ENCODE results near the gene SCRT2.
A peak's percentile ranks its signal among the peaks of the same experiment; 100 is the strongest.

The SCRT2 gene

DNA sequence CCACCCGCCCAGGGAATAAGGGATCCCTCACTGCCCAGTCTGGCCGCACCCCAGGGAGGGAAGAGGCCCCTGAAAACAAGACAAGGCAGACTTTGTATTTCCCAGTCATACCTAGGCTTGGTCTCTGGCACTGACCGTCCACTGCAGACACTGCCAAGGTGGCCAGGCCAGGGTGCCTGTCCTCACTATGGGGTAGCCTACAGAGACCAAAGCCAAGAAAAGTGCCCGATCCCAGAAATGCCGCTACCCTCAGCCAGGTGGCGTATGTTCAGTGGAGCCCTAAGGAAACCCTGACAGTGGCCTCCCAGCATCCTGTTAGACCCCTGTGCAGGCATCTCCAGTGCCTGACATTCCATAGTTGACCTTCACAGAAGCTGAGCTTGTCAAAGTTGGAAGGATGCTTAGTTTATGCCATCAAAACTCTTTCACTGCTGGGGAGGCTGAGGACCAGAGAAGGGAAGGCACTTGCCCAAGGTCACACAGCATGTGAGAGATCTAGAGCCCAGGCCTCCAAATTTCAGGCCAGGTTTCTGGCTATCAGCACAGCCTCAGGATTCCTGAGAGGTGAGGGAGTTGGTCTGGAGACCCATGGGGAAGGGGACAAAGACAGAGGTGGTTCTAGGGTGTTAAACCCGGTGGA, 2.5 kb downstream of the SCRT2 start:
- Histone ChIP-seq H3K4me1 (ENCODE audit: control insufficient read depth, low read length) (peaks cover 12% of the 10 kb centered on the region), H3K27me3 (ENCODE audit: control insufficient read depth, low read length) (peaks cover 46% of the 10 kb centered on the region), H3K4me3 (ENCODE audit: low read length) (no peak overlapping the region), H3K36me3 (ENCODE audit: control insufficient read depth, low read length) (no peaks in the 10 kb centered on the region), H3K4me2 (ENCODE audit: low read length) (no peak overlapping the region), H4K20me1 (ENCODE audit: control insufficient read depth, insufficient read depth, low read depth, low read length) (no peaks in the 10 kb centered on the region; the same call in 1 of the 2 replicates), H3K79me2 (ENCODE audit: control insufficient read depth, low read length) (no peaks in the 10 kb centered on the region), H3K9me2 (replicated peaks; ENCODE audit: control insufficient read depth, low read length) (no peaks in the 10 kb centered on the region), H3K9me3 (ENCODE audit: control insufficient read depth, insufficient read depth, low read length) (no peaks in the 10 kb centered on the region), H3K27ac (ENCODE audit: low read depth, low read length) (no peak overlapping the region), H3F3A (ENCODE audit: control insufficient read depth, insufficient read depth) (no peaks in the 10 kb centered on the region)
- no peak for TF ChIP-seq EZH2phosphoT487 (IDR thresholded peaks at IDR 0.05; ENCODE audit: borderline replicate concordance, low read length)
- TF ChIP-seq, protein P1, sequence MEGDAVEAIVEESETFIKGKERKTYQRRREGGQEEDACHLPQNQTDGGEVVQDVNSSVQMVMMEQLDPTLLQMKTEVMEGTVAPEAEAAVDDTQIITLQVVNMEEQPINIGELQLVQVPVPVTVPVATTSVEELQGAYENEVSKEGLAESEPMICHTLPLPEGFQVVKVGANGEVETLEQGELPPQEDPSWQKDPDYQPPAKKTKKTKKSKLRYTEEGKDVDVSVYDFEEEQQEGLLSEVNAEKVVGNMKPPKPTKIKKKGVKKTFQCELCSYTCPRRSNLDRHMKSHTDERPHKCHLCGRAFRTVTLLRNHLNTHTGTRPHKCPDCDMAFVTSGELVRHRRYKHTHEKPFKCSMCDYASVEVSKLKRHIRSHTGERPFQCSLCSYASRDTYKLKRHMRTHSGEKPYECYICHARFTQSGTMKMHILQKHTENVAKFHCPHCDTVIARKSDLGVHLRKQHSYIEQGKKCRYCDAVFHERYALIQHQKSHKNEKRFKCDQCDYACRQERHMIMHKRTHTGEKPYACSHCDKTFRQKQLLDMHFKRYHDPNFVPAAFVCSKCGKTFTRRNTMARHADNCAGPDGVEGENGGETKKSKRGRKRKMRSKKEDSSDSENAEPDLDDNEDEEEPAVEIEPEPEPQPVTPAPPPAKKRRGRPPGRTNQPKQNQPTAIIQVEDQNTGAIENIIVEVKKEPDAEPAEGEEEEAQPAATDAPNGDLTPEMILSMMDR (IDR thresholded peaks at IDR 0.05; ENCODE audit: low read depth, low read length, poor library complexity, severe bottlenecking), result peak; percentile 56

DNA sequence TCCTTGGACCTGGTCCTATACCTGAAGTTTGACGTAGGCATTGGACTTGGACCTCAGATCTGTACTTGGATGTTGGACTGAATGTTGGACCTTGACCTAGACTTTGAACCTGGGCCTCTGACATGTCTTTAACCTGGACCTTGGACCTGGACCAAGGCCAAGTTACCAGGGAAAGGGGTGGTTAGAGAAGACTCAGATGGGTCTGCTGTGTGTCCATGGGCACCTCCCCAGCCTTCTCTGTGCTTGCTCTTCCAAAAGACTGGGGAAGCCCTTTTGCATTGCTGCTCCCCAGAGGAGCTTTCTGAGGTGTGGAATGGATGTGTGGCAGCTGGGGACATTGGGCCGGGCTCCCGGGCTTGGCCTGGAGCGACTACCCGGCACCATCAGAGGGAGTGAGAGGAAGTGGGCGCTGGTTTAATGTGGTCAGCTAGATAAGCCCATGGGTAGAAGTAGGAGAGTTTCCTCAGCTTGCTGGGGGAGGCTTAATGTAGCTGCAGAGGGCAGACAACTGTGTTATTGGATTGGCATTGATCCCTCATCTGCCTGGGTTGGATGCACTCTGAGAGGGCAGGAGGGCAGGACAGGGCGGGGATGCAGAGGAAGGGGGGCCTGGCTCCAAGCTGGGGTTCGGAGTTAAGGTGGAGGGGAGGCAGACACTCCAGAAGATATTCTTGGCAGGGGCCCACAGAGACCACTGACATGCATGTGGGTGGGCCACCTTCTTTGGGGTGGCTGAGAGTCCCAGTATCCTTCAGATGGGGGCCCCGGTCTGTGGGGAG, 4.2 kb downstream of the SCRT2 start:
- TF ChIP-seq, protein P1 (IDR thresholded peaks at IDR 0.05; ENCODE audit: low read depth, low read length, poor library complexity, severe bottlenecking), result no peak
- no peak for TF ChIP-seq EZH2phosphoT487 (IDR thresholded peaks at IDR 0.05; ENCODE audit: borderline replicate concordance, low read length)
- no peaks in the 10 kb centered on the region for H3K79me2 ChIP-seq (ENCODE audit: control insufficient read depth, low read length)
- H3K36me3 ChIP-seq (ENCODE audit: control insufficient read depth, low read length), result no peaks in the 10 kb centered on the region
- no peak overlapping the region for H3K4me2 ChIP-seq (ENCODE audit: low read length)
- no peaks in the 10 kb centered on the region for H3K9me3 ChIP-seq (ENCODE audit: control insufficient read depth, insufficient read depth, low read length)
- H3K27me3 ChIP-seq (ENCODE audit: control insufficient read depth, low read length), result peaks cover 43% of the 10 kb centered on the region
- no peak overlapping the region for H3K4me3 ChIP-seq (ENCODE audit: low read length)
- H3K27ac ChIP-seq (ENCODE audit: low read depth, low read length), result no peak overlapping the region
- H3K9me2 ChIP-seq (replicated peaks; ENCODE audit: control insufficient read depth, low read length), result no peaks in the 10 kb centered on the region
- peaks cover 6% of the 10 kb centered on the region for H3K4me1 ChIP-seq (ENCODE audit: control insufficient read depth, low read length)
- H3F3A ChIP-seq (ENCODE audit: control insufficient read depth, insufficient read depth), result no peaks in the 10 kb centered on the region
- H4K20me1 ChIP-seq (ENCODE audit: control insufficient read depth, insufficient read depth, low read depth, low read length), result no peaks in the 10 kb centered on the region; the same call in 1 of the 2 replicates

DNA sequence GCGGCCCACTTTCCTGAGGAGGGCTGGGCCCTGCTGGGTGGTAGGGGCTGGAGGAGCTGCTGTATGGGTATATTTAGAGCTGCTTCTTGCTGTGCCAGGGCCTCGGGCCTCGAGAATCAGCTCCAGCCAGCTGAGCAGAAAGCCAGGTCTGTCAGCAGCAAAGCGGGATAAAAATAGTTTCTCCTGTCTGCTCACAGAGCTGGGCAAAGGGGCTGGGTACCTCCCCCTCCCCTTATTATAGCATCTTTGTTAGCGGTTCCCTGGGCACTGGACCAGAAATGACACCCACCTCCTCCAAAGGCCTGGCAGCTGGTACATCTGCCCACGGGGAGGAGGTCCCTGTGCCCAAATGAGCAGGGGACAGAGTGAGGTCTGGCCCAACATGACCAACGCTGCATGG, 6.0 kb downstream of the SCRT2 start:
- Histone ChIP-seq H3K4me1 (ENCODE audit: control insufficient read depth, low read length) (0 out of 2 replicates have a peak, but pooled peaks cover 3% of the 10 kb centered on the region), H3K79me2 (ENCODE audit: control insufficient read depth, low read length) (no peaks in the 10 kb centered on the region), H3K27ac (ENCODE audit: low read depth, low read length) (no peak overlapping the region), H3K4me2 (ENCODE audit: low read length) (no peak overlapping the region), H3K27me3 (ENCODE audit: control insufficient read depth, low read length) (peaks cover 27% of the 10 kb centered on the region), H3K4me3 (ENCODE audit: low read length) (no peak overlapping the region), H4K20me1 (ENCODE audit: control insufficient read depth, insufficient read depth, low read depth, low read length) (no peaks in the 10 kb centered on the region; the same call in 1 of the 2 replicates), H3K9me2 (replicated peaks; ENCODE audit: control insufficient read depth, low read length) (no peaks in the 10 kb centered on the region), H3F3A (ENCODE audit: control insufficient read depth, insufficient read depth) (no peaks in the 10 kb centered on the region), H3K36me3 (ENCODE audit: control insufficient read depth, low read length) (no peaks in the 10 kb centered on the region), H3K9me3 (ENCODE audit: control insufficient read depth, insufficient read depth, low read length) (no peaks in the 10 kb centered on the region)
- TF ChIP-seq EZH2phosphoT487 (IDR thresholded peaks at IDR 0.05; ENCODE audit: borderline replicate concordance, low read length), result no peak
- TF ChIP-seq, protein P1 (IDR thresholded peaks at IDR 0.05; ENCODE audit: low read depth, low read length, poor library complexity, severe bottlenecking), result no peak
